ENCODE measurements around the gene FTSJ1. TPM values are rescaled to one million over a fixed set of nuclear protein-coding genes. Genes with fewer than 3 reads are reported as not detected.

FTSJ1 gene
- total RNA-seq, 1 experiment from 2014 or later = 49.4 TPM

DNA sequence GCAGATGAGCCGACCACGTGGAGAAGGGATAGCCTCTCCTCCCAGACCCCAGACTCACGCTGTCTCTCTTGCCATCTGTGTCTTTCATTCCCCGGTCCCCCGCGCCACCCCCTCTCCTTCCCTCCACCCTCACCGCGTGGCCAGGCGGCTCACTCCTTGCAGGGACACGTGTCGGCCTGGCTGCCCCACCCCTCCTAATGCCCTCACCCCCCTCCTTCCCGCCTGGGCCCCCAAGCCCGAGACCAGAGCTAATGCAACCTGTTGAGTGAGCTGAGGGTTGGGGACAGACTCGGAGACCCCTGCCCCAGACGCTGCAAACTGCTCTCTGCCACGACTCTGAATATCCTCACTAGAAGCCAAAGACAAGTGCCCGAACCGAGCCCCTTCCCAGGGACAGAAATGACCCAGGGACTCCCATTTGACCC lies 7.7 kb upstream of the FTSJ1 start:
- no peaks in the 10 kb centered on the region for H3K79me2 ChIP-seq (ENCODE audit: insufficient read depth, low read length)
- peak overlapping the region; percentile 17 for H3K9ac ChIP-seq (ENCODE audit: extremely low read depth, insufficient read length, low read length)
- H4K20me1 ChIP-seq (ENCODE audit: control insufficient read depth, insufficient read depth, insufficient read length) = no peaks in the 10 kb centered on the region
- H3K4ac ChIP-seq (ENCODE audit: low read depth, low read length) = no peak overlapping the region
- H3K4me2 ChIP-seq (ENCODE audit: insufficient read depth, insufficient read length, low read length) = peak overlapping the region; percentile 69
- WGBS (ENCODE audit: extremely low coverage, insufficient read length, low lambda C conversion rate) = no CpG with 5 or more reads among the region's 18 CpGs
- peaks cover 4% of the 10 kb centered on the region; the same call in 1 of the 2 replicates for H3K4me1 ChIP-seq (ENCODE audit: insufficient read depth, low read length)
- no peak overlapping the region for H3K56ac ChIP-seq (ENCODE audit: insufficient read length, low read depth, low read length)
- H3K23me2 ChIP-seq (ENCODE audit: insufficient read length, low read depth, low read length, poor library complexity, severe bottlenecking) = peaks cover 8% of the 10 kb centered on the region
- H3K79me1 ChIP-seq (ENCODE audit: insufficient read depth, low read depth, low read length, poor library complexity, severe bottlenecking) = no peaks in the 10 kb centered on the region
- Mint-ChIP-seq H3K4me1 (peaks cover 23 to 37% of the 10 kb centered on the region in 2 experiments), H3K27me3 (ENCODE audit: low read depth) (peaks cover 5% of the 10 kb centered on the region), H3K4me3 (peak overlapping the region; percentile 83 to 90), H3K27ac (peak overlapping the region in 1 of 3 experiments; percentile 73; a peak in 3 of 7 replicates), H3K9me3 (peaks cover 80 to 86% of the 10 kb centered on the region in 2 experiments), H3K36me3 (ENCODE audit: insufficient read depth in 1 of 3, low read depth in 3 of 3) (peaks cover 23 to 31% (median 28%) of the 10 kb centered on the region in 3 experiments)
- no peak overlapping the region for H3K23ac ChIP-seq (ENCODE audit: insufficient read length, low read depth, low read length)
- no peak overlapping the region for H2BK12ac ChIP-seq (ENCODE audit: insufficient read length, low read depth, low read length)
- H3K27ac ChIP-seq (ENCODE audit: insufficient read length, low read depth, low read length) = no peak overlapping the region
- no peak overlapping the region for H3T11ph ChIP-seq (ENCODE audit: low read length)
- H4K8ac ChIP-seq (replicated peaks; ENCODE audit: insufficient read length, low read depth, low read length) = no peak overlapping the region
- H2BK120ac ChIP-seq (ENCODE audit: low read depth, low read length, poor library complexity, severe bottlenecking) = no peak overlapping the region
- no peak overlapping the region for H2AK5ac ChIP-seq (ENCODE audit: insufficient read length, low read length)
- H2BK15ac ChIP-seq (ENCODE audit: low read depth, low read length) = no peak overlapping the region
- TF ChIP-seq, protein P1, sequence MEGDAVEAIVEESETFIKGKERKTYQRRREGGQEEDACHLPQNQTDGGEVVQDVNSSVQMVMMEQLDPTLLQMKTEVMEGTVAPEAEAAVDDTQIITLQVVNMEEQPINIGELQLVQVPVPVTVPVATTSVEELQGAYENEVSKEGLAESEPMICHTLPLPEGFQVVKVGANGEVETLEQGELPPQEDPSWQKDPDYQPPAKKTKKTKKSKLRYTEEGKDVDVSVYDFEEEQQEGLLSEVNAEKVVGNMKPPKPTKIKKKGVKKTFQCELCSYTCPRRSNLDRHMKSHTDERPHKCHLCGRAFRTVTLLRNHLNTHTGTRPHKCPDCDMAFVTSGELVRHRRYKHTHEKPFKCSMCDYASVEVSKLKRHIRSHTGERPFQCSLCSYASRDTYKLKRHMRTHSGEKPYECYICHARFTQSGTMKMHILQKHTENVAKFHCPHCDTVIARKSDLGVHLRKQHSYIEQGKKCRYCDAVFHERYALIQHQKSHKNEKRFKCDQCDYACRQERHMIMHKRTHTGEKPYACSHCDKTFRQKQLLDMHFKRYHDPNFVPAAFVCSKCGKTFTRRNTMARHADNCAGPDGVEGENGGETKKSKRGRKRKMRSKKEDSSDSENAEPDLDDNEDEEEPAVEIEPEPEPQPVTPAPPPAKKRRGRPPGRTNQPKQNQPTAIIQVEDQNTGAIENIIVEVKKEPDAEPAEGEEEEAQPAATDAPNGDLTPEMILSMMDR (conservative IDR thresholded peaks at IDR 0.05) = no peak
- peaks cover 43% of the 10 kb centered on the region for H3K9me3 ChIP-seq (ENCODE audit: control insufficient read depth, low read depth, low read length)
- DNase-seq = no peak
- H3K18ac ChIP-seq (ENCODE audit: insufficient read length, low read depth, low read length) = no peak overlapping the region
- H2BK20ac ChIP-seq (ENCODE audit: low read depth, low read length, poor library complexity, severe bottlenecking) = no peak overlapping the region
- H2AFZ ChIP-seq (ENCODE audit: low read length) = no peak overlapping the region
- H2BK5ac ChIP-seq (ENCODE audit: insufficient read length, low read length) = no peak overlapping the region
- no peaks in the 10 kb centered on the region for H3K27me3 ChIP-seq (ENCODE audit: insufficient read depth, low read length)
- no peak overlapping the region for H4K91ac ChIP-seq (ENCODE audit: insufficient read length, low read depth, low read length)
- no peak overlapping the region for H3K14ac ChIP-seq (ENCODE audit: insufficient read depth, low read length)
- no peak overlapping the region for H4K5ac ChIP-seq (ENCODE audit: insufficient read length, low read depth, low read length)

All from H9 (cell line).